HG02852 (cell line): ENCODE measurements around the gene AUTS2.
"Not testable (repeated sequence)": the region's sequence is repeated elsewhere in the genome, so short reads cannot be mapped to it uniquely, and the experiment has no call there.

ENCODE experiments used
- ATAC-seq: cut with Tn5 transposase; IDR thresholded peaks from one replicate; pipeline ENCODE4 v1.9.1; 2021; ENCODE audit warnings: mild to moderate bottlenecking, moderate library complexity; ENCODE audit not compliant: unreplicated experiment

The AUTS2 gene

DNA sequence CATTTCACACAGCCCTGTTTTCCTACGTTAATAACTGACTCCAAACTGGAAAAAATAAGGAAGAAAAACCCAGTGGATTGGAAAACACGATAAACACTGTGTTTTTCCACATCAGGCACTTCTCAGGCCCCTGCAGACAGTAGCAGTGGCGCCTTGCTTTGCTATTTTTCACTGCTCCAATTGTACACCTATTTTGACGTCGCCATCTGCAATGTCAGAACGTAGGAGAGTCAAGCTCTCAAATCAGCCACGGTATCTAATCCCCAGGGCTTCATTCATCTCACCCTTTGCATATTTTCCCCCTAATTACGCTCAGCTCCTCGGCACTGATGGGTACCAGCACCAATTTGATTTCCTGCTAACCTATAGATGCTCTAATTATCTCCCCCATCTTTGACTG, 1195.5 kb downstream of the AUTS2 start:
- ATAC-seq: no peak

GRCh38 chr7:70794962-70795361, 1196.7 kb downstream of the AUTS2 start:
- no peak for ATAC-seq

- no peak for ATAC-seq
These were observed 1197.7 kb downstream of the AUTS2 start for GRCh38 chr7:70795948-70796347.

- ATAC-seq: no peak
These were observed 1198.8 kb downstream of the AUTS2 start for GRCh38 chr7:70797109-70797514.

DNA sequence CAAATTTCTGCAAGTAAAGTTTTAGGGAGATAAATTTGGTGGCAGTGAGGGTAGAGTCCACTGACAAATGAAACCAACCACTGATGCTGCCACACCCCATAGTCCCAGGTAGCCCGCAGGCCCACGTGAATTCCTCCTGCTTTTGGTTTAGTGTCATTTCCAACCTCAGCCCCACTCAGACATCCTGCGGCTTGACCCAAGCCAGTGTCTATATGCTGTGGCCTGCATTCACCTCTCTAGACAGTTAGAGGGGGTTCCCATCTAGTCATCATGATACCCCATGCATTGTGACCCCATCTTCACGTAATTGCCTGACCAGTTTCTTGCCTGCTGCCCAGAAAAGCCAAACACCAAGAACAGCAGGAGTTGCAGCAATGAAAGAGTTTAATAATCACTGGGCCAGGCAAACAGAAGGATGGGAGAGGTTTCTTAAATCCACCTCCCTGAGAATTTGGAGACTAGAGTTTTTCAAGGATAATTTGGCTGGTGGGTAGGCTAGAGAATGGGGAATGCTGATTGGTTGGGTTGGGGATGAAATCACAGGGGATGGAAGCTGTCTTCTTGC, 1201.6 kb downstream of the AUTS2 start:
- ATAC-seq: no peak

DNA sequence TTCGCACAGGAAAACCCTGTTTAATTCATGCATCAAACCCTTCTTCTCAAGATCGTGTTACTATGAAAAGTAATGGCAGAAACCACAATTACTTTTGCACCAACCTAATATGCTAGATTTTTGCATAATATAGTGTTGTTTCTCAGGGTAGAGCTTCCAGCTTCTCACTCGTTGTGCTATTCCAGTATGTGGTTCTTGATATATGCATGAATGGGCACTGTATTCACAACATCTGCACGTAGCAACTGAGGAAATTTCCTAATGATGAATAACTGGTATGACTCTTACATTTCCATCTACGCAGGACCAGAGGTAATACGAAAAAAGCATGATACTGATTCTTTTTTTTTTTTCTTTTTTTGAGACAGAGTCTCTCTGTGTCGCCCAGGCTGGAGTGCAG, 1207.1 kb downstream of the AUTS2 start:
- peak; percentile 74 for ATAC-seq

GRCh38 chr7:70807650-70808049, 1209.4 kb downstream of the AUTS2 start:
- ATAC-seq: no peak

DNA sequence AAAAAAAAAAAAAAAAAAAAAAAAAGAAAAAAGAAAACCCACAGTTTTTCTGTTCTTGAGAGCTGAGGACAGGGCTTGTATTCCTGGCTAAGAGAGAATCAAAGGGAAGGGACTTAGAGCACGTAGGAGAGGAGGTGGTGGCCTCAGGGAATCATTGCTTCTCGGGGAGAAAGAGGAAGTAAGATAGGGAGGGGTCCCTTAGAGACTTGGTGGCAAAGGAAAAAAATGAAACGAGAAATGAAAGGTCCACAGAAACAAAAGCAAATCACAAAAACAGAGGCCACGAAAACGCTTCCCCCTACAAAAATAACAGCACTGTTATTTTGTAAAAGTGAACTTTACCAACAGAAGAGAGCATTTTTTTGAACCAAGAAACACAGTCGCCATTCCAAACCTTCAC, 1210.6 kb downstream of the AUTS2 start:
- ATAC-seq: no peak

DNA sequence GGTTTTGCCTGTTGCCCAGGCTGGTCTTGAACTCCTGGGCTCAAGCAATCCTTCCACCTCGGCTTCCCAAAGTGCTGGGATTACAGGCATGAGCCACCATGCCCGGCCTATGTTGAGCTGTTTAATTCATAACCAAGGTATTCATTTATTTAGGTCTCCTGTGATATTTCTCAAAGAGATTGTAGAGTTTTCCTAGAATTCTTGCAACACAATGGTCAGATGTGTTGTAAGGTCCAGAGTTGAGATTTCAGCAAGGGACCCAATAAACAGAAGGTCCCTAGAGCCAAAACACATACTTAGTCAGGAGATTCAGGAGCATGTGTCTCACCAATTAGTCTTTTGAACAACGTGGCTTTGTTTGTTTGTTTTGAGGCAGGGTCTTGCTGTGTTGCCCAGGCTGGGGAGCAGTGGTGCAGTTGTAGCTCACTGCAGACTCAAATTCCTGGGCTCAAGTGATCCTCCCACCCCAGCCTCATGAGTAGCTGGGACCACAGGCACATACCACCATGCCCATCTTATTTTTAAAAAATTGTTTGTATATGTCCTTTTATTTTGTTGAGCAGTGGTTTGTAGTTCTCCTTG, 1212.4 kb downstream of the AUTS2 start:
- ATAC-seq: no peak

DNA sequence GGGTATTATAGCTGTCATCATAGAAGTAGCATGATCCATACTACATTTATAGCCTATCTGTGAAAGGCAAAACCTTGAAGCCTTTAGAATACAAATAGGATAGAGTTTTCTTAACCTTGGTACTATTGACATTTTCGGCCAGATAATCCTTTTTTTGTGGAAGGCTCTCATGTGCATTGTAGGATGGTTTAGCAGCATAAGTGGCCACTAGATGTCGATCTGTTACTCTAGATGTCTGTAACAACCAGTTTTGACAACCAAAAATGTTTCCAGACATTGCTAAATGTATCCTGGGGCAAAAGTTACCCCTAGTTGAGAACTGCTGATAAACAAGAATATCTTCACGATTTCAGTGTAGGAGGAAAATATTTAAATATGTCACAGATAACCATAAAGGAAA, 1214.2 kb downstream of the AUTS2 start:
- ATAC-seq: no peak

DNA sequence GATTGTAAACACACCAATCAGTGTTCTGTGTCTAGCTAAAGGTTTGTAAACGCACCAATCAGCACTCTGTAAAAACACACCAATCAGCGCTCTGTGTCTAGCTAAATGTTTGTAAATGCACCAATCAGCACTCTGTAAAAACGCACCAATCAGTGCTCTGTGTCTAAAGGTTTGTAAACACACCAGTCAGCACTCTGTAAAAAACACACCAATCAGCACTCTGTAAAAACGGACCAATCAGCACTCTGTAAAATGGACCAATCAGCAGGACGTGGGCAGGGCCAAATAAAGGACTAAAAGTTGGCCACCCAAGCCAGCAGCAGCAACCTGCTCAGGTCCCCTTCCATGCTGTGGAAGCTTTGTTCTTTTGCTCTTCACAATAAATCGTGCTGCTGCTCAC, 1224.2 kb downstream of the AUTS2 start:
- not testable (repeated sequence) for ATAC-seq

DNA sequence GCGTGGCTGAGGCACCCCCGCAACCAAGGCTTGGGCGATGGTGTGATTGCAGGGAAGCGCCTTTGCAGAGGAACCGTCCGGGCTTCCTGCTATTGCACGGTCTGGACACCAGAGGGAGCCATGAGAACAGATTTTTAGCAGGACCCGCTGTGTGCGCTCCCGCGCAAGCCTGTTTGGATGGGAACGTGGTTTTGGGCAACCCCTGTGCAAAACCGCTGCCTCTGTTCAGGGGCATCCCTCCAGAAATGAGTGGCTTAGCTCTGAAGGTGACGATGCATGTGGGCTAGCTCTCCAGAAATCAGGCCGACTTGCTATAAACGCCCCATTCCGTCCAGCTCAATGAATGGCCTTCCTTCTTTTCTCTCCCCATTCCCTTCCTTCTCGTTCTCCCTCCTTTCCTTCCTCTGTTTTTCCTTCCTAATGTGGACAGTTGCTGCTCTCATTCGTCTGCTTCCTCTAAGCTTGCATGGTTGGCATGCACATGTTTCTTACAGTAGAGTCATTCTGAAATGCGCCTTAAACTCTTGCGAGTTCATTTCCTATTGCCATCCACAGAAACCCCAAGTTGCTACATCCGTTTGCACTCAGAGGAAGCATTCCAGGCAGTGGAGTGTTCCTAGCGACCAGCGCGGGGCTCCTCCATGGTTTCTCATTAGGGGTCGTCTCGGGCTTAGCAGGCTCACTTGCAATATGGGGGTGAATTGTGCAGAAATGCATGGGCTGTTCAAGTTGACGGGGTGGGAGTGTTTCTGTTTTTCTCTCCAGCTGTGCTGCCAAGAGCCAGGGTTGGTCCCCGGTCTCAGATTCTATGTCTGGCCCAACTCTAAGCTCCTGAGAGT, 1231.2 kb downstream of the AUTS2 start:
- peak; percentile 88 for ATAC-seq

GRCh38 chr7:70830060-70830395, 1231.8 kb downstream of the AUTS2 start:
- ATAC-seq: no peak

DNA sequence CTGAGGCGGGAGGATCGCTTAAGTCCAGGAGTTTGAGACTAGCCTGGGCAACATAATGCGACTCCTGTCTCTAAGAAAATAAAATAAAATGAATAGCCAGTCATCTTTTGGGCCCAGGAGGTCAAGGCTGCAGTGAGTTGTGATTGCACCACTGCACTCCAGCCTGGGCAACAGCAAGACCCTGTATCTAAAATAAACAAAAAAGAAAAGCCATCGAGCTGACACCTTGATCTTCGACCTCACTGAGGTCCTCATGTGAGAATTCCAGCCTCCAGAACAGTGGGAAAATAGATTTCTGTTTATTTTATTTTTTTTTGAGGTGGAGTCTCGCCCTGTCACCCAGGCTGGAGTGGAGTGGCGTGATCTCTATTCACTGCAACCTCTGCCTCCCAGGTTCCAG, 1232.2 kb downstream of the AUTS2 start:
- ATAC-seq: no peak

GRCh38 chr7:70833726-70834125, 1235.5 kb downstream of the AUTS2 start:
- no peak for ATAC-seq

DNA sequence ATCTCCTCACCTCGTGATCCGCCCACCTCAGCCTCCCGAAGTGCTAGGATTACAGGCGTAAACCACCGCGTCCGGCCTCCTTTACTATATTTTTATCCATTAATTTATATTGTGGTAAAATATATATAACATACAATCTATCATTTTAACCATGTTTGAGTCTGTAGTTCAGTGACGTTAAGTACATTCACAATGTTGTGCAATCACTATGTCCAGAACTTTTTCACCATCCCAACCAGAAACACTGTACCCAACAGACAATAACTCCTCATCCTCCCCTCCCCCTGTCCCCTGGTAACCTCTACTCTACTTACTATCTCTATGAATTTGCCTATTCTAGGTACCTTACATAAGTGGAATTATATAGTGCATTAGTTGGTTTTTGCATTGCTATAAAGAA, 1236.1 kb downstream of the AUTS2 start:
- no peak for ATAC-seq

DNA sequence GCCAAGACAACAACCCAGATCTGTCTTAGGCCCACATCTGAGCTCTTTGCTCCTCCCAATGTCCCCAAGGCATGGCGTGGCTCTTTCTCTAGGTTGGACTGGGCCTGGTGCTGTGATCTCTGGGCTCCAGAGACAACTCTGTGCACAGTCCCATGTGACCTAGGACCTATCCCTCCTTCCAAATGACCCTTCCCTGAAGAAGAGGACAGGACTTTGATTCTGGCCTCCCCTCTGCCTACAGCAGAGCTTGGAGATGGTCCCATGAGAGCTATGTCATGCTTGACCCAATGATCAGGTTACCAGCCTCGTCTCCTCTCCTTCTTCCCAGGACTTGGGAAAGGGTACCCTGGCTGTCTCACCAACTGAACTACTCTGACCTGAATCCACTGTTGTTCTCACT, 1237.4 kb downstream of the AUTS2 start:
- ATAC-seq: no peak

- ATAC-seq: no peak
These were observed 1238.0 kb downstream of the AUTS2 start for GRCh38 chr7:70836279-70836678.

DNA sequence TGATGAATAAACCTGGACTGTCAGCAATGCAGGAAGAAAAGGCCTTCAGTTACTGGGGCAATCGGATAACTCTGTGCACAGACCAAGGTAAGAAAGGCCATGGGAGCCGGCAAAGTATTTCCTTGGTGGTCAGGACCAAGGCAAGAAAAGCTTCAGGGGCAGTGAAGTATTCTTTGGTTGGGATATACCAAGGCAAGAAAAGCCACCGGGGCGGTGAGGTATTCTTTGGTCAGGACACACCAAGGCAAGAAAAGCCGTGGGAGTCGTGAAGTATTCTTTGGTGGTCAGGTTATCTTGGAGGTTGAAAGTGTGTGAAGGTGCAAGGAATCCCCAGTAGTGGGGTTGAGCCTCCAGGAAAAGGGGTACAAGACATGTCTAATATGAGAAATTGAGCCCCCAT, 1238.7 kb downstream of the AUTS2 start:
- ATAC-seq: no peak

DNA sequence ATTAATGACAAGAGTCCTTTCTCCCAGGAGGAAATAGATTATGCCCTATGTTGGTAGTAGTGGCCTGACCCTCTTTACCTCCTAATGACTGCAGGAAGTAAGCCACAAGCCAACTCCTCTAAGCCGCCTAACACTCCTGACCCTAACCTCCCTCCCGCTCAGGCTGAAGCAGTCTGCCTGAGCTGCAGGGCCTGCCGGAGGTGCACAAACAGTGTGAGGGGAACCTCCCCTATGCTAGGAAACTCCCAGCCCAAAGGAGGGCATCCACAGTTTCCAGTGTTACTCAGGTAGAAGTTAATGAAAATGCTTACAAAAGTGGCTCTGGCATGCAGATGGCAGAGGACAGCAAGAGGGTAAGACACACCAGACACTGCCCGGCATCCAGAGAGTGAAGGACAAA, 1239.3 kb downstream of the AUTS2 start:
- no peak for ATAC-seq

DNA sequence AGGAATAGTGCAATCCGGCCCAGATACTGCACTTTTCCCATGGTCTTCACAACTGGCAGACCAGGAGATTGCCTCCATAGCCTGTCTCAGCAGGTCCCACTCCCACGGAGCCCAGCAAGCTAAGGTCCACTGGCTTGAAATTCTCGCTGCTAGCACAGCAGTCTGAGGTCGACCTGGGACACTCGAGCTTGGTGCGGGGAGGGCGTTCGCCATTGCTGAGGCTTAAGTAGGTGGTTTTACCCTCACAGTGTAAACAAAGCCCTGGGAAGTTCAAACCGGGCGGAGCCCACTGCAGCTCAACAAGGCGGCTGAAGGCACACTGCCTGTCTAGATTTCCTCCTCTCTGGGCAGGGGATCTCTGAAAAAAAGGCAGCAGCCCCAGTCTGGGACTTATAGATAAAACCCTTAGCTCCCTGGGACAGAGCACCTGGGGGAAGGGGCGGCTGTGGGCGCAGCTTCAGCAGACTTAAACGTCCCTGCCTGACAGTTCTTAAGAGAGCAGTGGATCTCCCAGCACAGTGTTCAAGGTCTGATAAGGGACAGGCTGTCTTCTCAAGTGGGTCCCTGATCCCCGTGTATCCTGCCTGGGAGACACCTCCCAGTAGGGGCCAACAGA, 1240.1 kb downstream of the AUTS2 start:
- no peak for ATAC-seq
